Gastroesophageal sphincter (tissue), 3 donors: ENCODE data around the gene TAX1BP3.

Experiments used
- CTCF ChIP-seq, 4 experiments: fragments of 200-600 bp in 2 of 4; fragments of 450-650 bp in 2 of 4; sonication (generic) in 1 of 4; IDR thresholded peaks; one replicate each; pipeline ENCODE4 v1.5.1; 2017 to 2019; ENCODE audit warnings: antibody characterized with exemption in 4 of 4, mild to moderate bottlenecking in 2 of 4, moderate library complexity in 2 of 4
- EP300 ChIP-seq: sonication (generic); formaldehyde crosslinking; IDR thresholded peaks from one replicate; pipeline ENCODE4 v1.6.1; 2017; ENCODE audit warnings: antibody characterized with exemption, mild to moderate bottlenecking

DNA sequence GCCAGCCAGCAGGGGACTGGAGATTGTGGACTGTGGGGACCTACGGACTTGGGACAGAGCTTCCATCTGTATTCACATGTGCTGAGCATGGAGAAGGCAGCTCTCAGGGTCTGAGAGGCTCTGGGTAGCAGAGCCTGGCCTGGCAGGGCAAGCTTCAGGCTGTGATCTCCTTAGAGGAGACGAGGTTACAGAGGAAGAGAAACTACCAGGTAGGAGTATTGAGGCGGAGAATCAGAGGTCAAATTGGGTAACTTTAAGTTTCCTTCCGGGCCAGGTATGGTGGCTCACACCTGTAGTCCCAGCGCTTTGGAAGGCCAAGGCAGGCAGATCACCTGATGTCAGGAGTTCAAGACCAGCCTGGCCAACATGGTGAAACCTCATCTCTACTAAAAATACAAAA lies 23.1 kb downstream of the TAX1BP3 start:
- no peak for TF ChIP-seq EP300
- no peak for TF ChIP-seq CTCF (IDR thresholded peaks at IDR 0.05)
